CD4-positive, alpha-beta T cell (primary cell): ENCODE data around the gene HIGD2B. TPM values are rescaled to one million over a fixed set of nuclear protein-coding genes. Genes with fewer than 3 reads are reported as not detected.

ENCODE experiments used
- ATAC-seq: fragments of 200-7000 bp; cut with Tn5 transposase; one replicate; pipeline ENCODE4 v1.10.0; 2022; ENCODE audit warnings: mild to moderate bottlenecking; ENCODE audit not compliant: poor library complexity
- CTCF ChIA-PET: fragments of 350-600 bp; sonication (Branson Sonifier 250); formaldehyde crosslinking; loops from one replicate; lab custom pipeline; 2021; ENCODE audit warnings: antibody characterized with exemption, inconsistent platforms; lab: Charles Lee
- POLR2A ChIA-PET: fragments of 350-600 bp; sonication (Branson Sonifier 250); formaldehyde crosslinking; loops from one replicate; lab custom pipeline; 2021; ENCODE audit warnings: antibody characterized with exemption, inconsistent platforms; lab: Charles Lee
- DNase-seq, 14 experiments: peaks; one replicate each; pipeline ENCODE4 v3.0.0-alpha.2; 2013 to 2020; ENCODE audit warnings: mixed read lengths in 2 of 14
- H3K27ac ChIP-seq, 2 donors: one replicate each; pipeline versions ENCODE4 v1.5.1 to v1.7.0; 2013; ENCODE audit warnings: low read length in 2 of 2, low read depth in 1 of 2, mild to moderate bottlenecking in 1 of 2
- H3K27me3 ChIP-seq, 2 experiments: 1 replicate in 1 of 2; 2 replicates in 1 of 2; pipeline versions ENCODE4 v1.6.1 to v1.7.0; 2013; ENCODE audit warnings: low read length in 2 of 2, control low read depth in 1 of 2, mild to moderate bottlenecking in 1 of 2, moderate library complexity in 1 of 2; ENCODE audit not compliant: insufficient read depth in 2 of 2, control insufficient read depth in 1 of 2
- H3K36me3 ChIP-seq: one replicate; pipeline ENCODE4 v1.6.1; 2013; ENCODE audit warnings: low read length, control low read depth; ENCODE audit not compliant: insufficient read depth
- H3K4me1 ChIP-seq: one replicate; pipeline ENCODE4 v1.6.1; 2013; ENCODE audit warnings: low read length, control low read depth; ENCODE audit not compliant: insufficient read depth
- H3K4me3 ChIP-seq: one replicate; pipeline ENCODE4 v1.5.1; 2013; ENCODE audit warnings: mild to moderate bottlenecking, low read length, moderate library complexity
- H3K9me3 ChIP-seq, 2 experiments: 1 replicate in 1 of 2; 2 replicates in 1 of 2; pipeline versions ENCODE4 v1.6.1 to v1.7.0; 2013; ENCODE audit warnings: low read length in 2 of 2, mild to moderate bottlenecking in 2 of 2, control low read depth in 1 of 2, moderate library complexity in 1 of 2; ENCODE audit not compliant: control insufficient read depth in 1 of 2, insufficient read depth in 1 of 2
- H3K27ac Mint-ChIP-seq: one replicate; pipeline ENCODE4 v1.8.0; 2020; ENCODE audit warnings: mixed read lengths
- H3K27me3 Mint-ChIP-seq: one replicate; pipeline ENCODE4 v1.8.0; 2021; ENCODE audit warnings: mixed read lengths
- H3K36me3 Mint-ChIP-seq: one replicate; pipeline ENCODE4 v1.8.0; 2021; ENCODE audit warnings: low read depth, mixed read lengths
- H3K4me1 Mint-ChIP-seq: one replicate; pipeline ENCODE4 v1.8.0; 2021; ENCODE audit warnings: low read depth, mixed read lengths
- H3K4me3 Mint-ChIP-seq: one replicate; pipeline ENCODE4 v1.8.0; 2020; ENCODE audit warnings: mild to moderate bottlenecking, mixed read lengths
- H3K9me3 Mint-ChIP-seq: one replicate; pipeline ENCODE4 v1.8.0; 2020; ENCODE audit warnings: mixed read lengths
- CTCF ChIP-seq: fragments of 200-600 bp; IDR thresholded peaks from one replicate; pipeline ENCODE4 v1.8.0; 2022; ENCODE audit warnings: antibody characterized with exemption, mild to moderate bottlenecking
- intact Hi-C, 2 experiments: fragments of 100-400 bp; cut with DNase I in 1 of 2; cut with micrococcal nuclease in 1 of 2; formaldehyde crosslinking; loops; one replicate each; pipeline versions ENCODE4 v1.15.1 to v1.9.0; 2023 to 2025; cut with DNase I, micrococcal nuclease
- total RNA-seq, 174 experiments: library from RNA in 2 of 174; stranded (reverse) in 2 of 174; gene quantifications; one replicate each; pipeline ENCODE4 v1.2.3 and lab custom pipeline; 2021 to 2026

Gene HIGD2B
- total RNA-seq, 2 experiments from 2014 or later = 0.28 TPM; not detected in 1

GRCh38 chr15:72733941-72734738 is 48.2 kb upstream of the HIGD2B start:
- H3K4me3 ChIP-seq = no peak overlapping the region
- H3K27ac ChIP-seq = no peak overlapping the region
- Mint-ChIP-seq H3K9me3 (no peaks in the 10 kb centered on the region), H3K36me3 (peaks cover 72% of the 10 kb centered on the region), H3K4me3 (no peak overlapping the region), H3K27me3 (no peaks in the 10 kb centered on the region), H3K27ac (peak overlapping the region; percentile 4), H3K4me1 (peaks cover 21% of the 10 kb centered on the region)
- ATAC-seq (no peak), DNase-seq (no peak)
- peaks cover 48% of the 10 kb centered on the region for H3K36me3 ChIP-seq
- no peak for TF ChIP-seq CTCF
- no peaks in the 10 kb centered on the region for H3K27me3 ChIP-seq
- ChIA-PET POLR2A (no interaction called here), CTCF (interaction anchor here (1.0 to 2.0 kb wide), 2 partner anchors 12 kb away, joined by 3 to 8 read pairs; no protein-coding TSS in a partner anchor)
- intact Hi-C loops = loop anchor here in 1 of 2 experiments (5.0 kb wide), 1 partner anchor 228 kb away; no protein-coding TSS in a partner anchor
- no peaks in the 10 kb centered on the region for H3K9me3 ChIP-seq
- peaks cover 2% of the 10 kb centered on the region for H3K4me1 ChIP-seq

- H3K4me1 ChIP-seq = no peaks in the 10 kb centered on the region
- Mint-ChIP-seq H3K4me1 (peaks cover 11% of the 10 kb centered on the region), H3K27me3 (no peaks in the 10 kb centered on the region), H3K4me3 (no peak overlapping the region), H3K36me3 (peaks cover 77% of the 10 kb centered on the region), H3K9me3 (no peaks in the 10 kb centered on the region), H3K27ac (peak overlapping the region; percentile 16)
- intact Hi-C loops = loop anchor here in 1 of 2 experiments (5.0 kb wide), 1 partner anchor 230 kb away; no protein-coding TSS in a partner anchor
- no peaks in the 10 kb centered on the region for H3K27me3 ChIP-seq
- H3K4me3 ChIP-seq = no peak overlapping the region
- no peak for DNase-seq
- TF ChIP-seq CTCF = no peak
- POLR2A ChIA-PET = no interaction called here
- no peak for ATAC-seq
- H3K36me3 ChIP-seq = peaks cover 38% of the 10 kb centered on the region
- no peak overlapping the region for H3K27ac ChIP-seq
- no peaks in the 10 kb centered on the region for H3K9me3 ChIP-seq
- CTCF ChIA-PET = interaction anchor here (1.8 kb wide), 1 partner anchor 10 kb away, joined by 9 read pairs; no protein-coding TSS in a partner anchor
Observed at GRCh38 chr15:72732516-72732915, 46.5 kb upstream of the HIGD2B start.

- no peak overlapping the region for H3K27ac Mint-ChIP-seq
- Histone ChIP-seq H3K36me3 (peaks cover 34% of the 10 kb centered on the region), H3K9me3 (no peaks in the 10 kb centered on the region), H3K27me3 (no peaks in the 10 kb centered on the region), H3K27ac (no peak overlapping the region), H3K4me3 (no peak overlapping the region), H3K4me1 (no peaks in the 10 kb centered on the region)
- ChIA-PET CTCF (interaction anchor here (1.8 kb wide), 1 partner anchor 10 kb away, joined by 9 read pairs; no protein-coding TSS in a partner anchor), POLR2A (no interaction called here)
- H3K27me3 Mint-ChIP-seq = no peaks in the 10 kb centered on the region
- no peak for TF ChIP-seq CTCF
- intact Hi-C loops = loop anchor here in 1 of 2 experiments (5.0 kb wide), 1 partner anchor 230 kb away; no protein-coding TSS in a partner anchor
- H3K9me3 Mint-ChIP-seq = no peaks in the 10 kb centered on the region
- no peak overlapping the region for H3K4me3 Mint-ChIP-seq
- peaks cover 11% of the 10 kb centered on the region for H3K4me1 Mint-ChIP-seq
- ATAC-seq = no peak
- no peak for DNase-seq
- peaks cover 77% of the 10 kb centered on the region for H3K36me3 Mint-ChIP-seq
Observed at GRCh38 chr15:72732086-72732485, 46.1 kb upstream of the HIGD2B start.
